ENCODE results near the gene F11R. TPM values are rescaled to one million over a fixed set of nuclear protein-coding genes. Genes with fewer than 3 reads are reported as not detected.
"Not testable (repeated sequence)": the region's sequence is repeated elsewhere in the genome, so short reads cannot be mapped to it uniquely, and the experiment has no call there.

Gene F11R
- total RNA-seq, 2 experiments from 2014 or later: 16.9 to 25.2 TPM

DNA sequence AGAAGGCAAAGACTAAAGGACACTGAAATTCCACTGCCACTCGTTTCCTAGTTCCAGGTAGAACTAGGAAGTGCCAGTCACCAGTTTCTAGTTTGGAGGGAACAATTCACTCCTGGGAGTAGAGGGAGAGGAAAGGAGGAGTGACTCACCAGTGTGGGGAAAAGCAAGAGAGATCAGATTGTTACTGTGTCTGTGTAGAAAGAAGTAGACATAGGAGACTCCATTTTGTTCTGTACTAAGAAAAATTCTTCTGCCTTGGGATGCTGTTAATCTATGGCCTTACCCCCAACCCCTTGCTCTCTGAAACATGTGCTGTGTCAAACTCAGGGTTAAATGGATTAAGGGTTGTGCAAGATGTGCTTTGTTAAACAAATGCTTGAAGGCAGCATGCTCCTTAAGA, 4.3 kb downstream of the F11R start:
- CTCF ChIA-PET; ATAC-seq; H3K27me3 Mint-ChIP-seq; H3K4me3 Mint-ChIP-seq; H3K36me3 Mint-ChIP-seq (ENCODE audit: low read depth); H3K27ac Mint-ChIP-seq; intact Hi-C loops (cut with DNase I, micrococcal nuclease); DNase-seq; H3K9me3 Mint-ChIP-seq (ENCODE audit: low read depth); POLR2A ChIA-PET: not testable (repeated sequence)
- peaks cover 48% of the 10 kb centered on the region for H3K4me1 Mint-ChIP-seq

- CTCF ChIA-PET: interaction anchor here (0.6 to 1.6 kb wide), 9 partner anchors 8 to 212 kb away, joined by 3 to 9 read pairs (median 3); partner anchors contain the start of genes F11R, KLHDC9, TOMM40L and USF1
- ATAC-seq (peak; percentile 85), DNase-seq (peak; percentile 82)
- H3K36me3 Mint-ChIP-seq (ENCODE audit: low read depth): no peaks in the 10 kb centered on the region
- no peaks in the 10 kb centered on the region for H3K9me3 Mint-ChIP-seq (ENCODE audit: low read depth)
- POLR2A ChIA-PET: interaction anchor here (0.7 to 1.1 kb wide), 3 partner anchors 60 to 189 kb away, joined by 3 to 4 read pairs (median 4); partner anchors contain the start of gene UFC1
- peak overlapping the region; percentile 70 for H3K4me3 Mint-ChIP-seq
- H3K27me3 Mint-ChIP-seq: no peaks in the 10 kb centered on the region
- intact Hi-C loops (cut with DNase I, micrococcal nuclease): loop anchor here in 1 of 2 experiments (5.0 kb wide), 1 partner anchor 51 kb away; no protein-coding TSS in a partner anchor
- peak overlapping the region; percentile 91 for H3K27ac Mint-ChIP-seq
- peaks cover 31% of the 10 kb centered on the region for H3K4me1 Mint-ChIP-seq
These were observed 7.3 kb downstream of the F11R start for GRCh38 chr1:161013488-161014230.

DNA sequence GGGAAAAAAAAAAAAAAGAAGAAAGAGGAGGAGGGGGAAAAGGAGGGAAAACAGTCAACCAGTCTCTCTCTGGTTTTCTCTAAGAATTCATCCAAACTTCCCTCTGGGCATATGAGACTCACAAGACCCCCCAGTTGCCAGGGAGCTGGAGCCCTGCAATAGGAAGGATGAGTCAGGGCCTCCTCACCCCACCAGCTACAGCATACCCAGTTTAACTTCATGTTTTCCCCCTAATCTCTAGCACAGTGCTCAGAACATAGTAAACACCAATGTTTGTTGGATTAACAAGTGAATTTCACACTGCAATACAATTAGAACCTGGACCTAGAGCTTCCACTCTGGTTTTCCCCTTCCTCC, 7.8 kb downstream of the F11R start:
- ChIA-PET POLR2A (interaction anchor here (0.7 to 1.1 kb wide), 3 partner anchors 59 to 190 kb away, joined by 3 to 4 read pairs (median 4); partner anchors contain the start of gene UFC1), CTCF (interaction anchor here (0.6 to 1.6 kb wide), 9 partner anchors 8 to 213 kb away, joined by 3 to 9 read pairs (median 3); partner anchors contain the start of genes F11R, KLHDC9, TOMM40L and USF1)
- Mint-ChIP-seq H3K4me3 (peak overlapping the region; percentile 70), H3K27ac (peak overlapping the region; percentile 91), H3K4me1 (peaks cover 31% of the 10 kb centered on the region), H3K9me3 (ENCODE audit: low read depth) (no peaks in the 10 kb centered on the region), H3K36me3 (ENCODE audit: low read depth) (no peaks in the 10 kb centered on the region), H3K27me3 (no peaks in the 10 kb centered on the region)
- peak; percentile 40 for ATAC-seq
- intact Hi-C loops (cut with DNase I, micrococcal nuclease): loop anchor here in 1 of 2 experiments (5.0 kb wide), 1 partner anchor 51 kb away; no protein-coding TSS in a partner anchor
- peak; percentile 22 for DNase-seq

DNA sequence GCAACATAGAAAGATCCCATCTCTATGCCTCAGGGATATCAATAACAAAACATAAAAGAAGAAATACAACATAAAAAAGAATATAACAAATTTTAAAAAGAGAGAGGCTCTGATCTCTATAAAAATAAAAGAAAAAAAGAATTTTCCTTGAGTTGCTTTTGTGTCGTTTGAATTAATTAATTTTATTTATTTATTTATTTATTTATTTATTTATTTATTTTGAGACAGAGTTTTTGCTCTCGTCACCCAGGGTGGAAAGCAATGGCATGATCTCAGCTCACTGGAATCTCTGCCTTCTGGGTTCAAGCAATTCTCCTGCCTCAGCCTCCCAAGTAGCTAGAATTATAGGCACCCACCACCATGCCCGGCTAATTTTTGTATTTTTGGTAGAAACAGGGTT, 8.5 kb downstream of the F11R start:
- Mint-ChIP-seq H3K27me3 (no peaks in the 10 kb centered on the region), H3K9me3 (ENCODE audit: low read depth) (no peaks in the 10 kb centered on the region), H3K4me3 (no peak overlapping the region), H3K4me1 (peaks cover 28% of the 10 kb centered on the region), H3K36me3 (ENCODE audit: low read depth) (no peaks in the 10 kb centered on the region), H3K27ac (no peak overlapping the region)
- POLR2A ChIA-PET: interaction anchor here (1.1 kb wide), 1 partner anchor 58 kb away, joined by 4 read pairs; no protein-coding TSS in a partner anchor
- CTCF ChIA-PET: interaction anchor here (0.9 to 1.6 kb wide), 4 partner anchors 8 to 177 kb away, joined by 3 to 9 read pairs (median 6); partner anchors contain the start of gene F11R
- intact Hi-C loops (cut with DNase I, micrococcal nuclease): loop anchor here in 1 of 2 experiments (5.0 kb wide), 1 partner anchor 50 kb away; no protein-coding TSS in a partner anchor
- DNase-seq (no peak), ATAC-seq (no peak)

DNA sequence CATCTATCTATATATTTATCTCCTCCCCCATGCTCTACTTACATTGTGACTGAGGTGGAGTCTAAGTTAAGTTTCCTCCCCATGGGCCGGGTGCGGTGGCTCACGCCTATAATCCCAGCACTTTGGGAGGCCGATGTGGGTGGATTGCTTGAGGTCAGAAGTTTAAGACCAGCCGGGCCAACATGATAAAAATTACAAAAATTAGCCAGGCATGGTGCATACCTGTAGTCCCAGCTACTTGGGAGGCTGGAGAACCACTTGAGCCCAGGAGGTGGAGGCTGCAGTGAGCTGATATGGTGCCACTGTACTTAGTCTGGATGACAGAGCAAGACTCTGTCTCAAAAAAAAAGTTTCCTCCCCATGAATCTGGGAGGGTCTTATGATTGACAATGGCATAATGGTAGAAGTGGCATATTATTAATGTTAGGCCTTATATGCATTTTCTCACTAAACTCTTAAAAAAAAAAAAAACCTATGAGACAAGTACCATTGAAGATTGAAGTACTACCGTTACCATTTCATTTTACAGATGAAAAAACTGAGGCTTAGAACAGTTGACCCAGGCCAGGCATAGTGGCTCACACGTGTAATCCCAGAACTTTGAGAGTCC, 11.2 kb downstream of the F11R start:
- no peak for DNase-seq
- intact Hi-C loops (cut with DNase I, micrococcal nuclease): loop anchor here in 1 of 2 experiments (5.0 kb wide), 1 partner anchor 47 kb away; no protein-coding TSS in a partner anchor
- Mint-ChIP-seq H3K27me3 (no peaks in the 10 kb centered on the region), H3K9me3 (ENCODE audit: low read depth) (no peaks in the 10 kb centered on the region), H3K27ac (peak overlapping the region; percentile 28), H3K36me3 (ENCODE audit: low read depth) (no peaks in the 10 kb centered on the region), H3K4me1 (peaks cover 26% of the 10 kb centered on the region), H3K4me3 (no peak overlapping the region)
- CTCF ChIA-PET: interaction anchor here (0.6 to 1.4 kb wide), 4 partner anchors 15 to 347 kb away, joined by 3 to 4 read pairs (median 3); no protein-coding TSS in a partner anchor
- POLR2A ChIA-PET: no interaction called here
- ATAC-seq: no peak

GRCh38 chr1:161008869-161009510, 12.0 kb downstream of the F11R start:
- Mint-ChIP-seq H3K27me3 (no peaks in the 10 kb centered on the region), H3K27ac (peak overlapping the region; percentile 20), H3K4me3 (no peak overlapping the region), H3K9me3 (ENCODE audit: low read depth) (no peaks in the 10 kb centered on the region), H3K4me1 (peaks cover 23% of the 10 kb centered on the region), H3K36me3 (ENCODE audit: low read depth) (no peaks in the 10 kb centered on the region)
- intact Hi-C loops (cut with DNase I, micrococcal nuclease): no loop called here
- no peak for DNase-seq
- ChIA-PET POLR2A (no interaction called here), CTCF (interaction anchor here (0.6 to 1.4 kb wide), 3 partner anchors 16 to 346 kb away, joined by 3 read pairs; no protein-coding TSS in a partner anchor)
- ATAC-seq: no peak

GRCh38 chr1:161007369-161007768, 13.6 kb downstream of the F11R start:
- H3K27ac Mint-ChIP-seq: no peak overlapping the region
- intact Hi-C loops (cut with DNase I, micrococcal nuclease): no loop called here
- POLR2A ChIA-PET: no interaction called here
- no peaks in the 10 kb centered on the region for H3K9me3 Mint-ChIP-seq (ENCODE audit: low read depth)
- no peaks in the 10 kb centered on the region for H3K27me3 Mint-ChIP-seq
- DNase-seq: no peak
- CTCF ChIA-PET: interaction anchor here (0.7 to 1.6 kb wide), 3 partner anchors 10 to 57 kb away, joined by 3 to 9 read pairs (median 4); partner anchors contain the start of gene F11R
- H3K36me3 Mint-ChIP-seq (ENCODE audit: low read depth): no peaks in the 10 kb centered on the region
- ATAC-seq: no peak
- H3K4me1 Mint-ChIP-seq: peaks cover 9% of the 10 kb centered on the region
- H3K4me3 Mint-ChIP-seq: no peak overlapping the region

DNA sequence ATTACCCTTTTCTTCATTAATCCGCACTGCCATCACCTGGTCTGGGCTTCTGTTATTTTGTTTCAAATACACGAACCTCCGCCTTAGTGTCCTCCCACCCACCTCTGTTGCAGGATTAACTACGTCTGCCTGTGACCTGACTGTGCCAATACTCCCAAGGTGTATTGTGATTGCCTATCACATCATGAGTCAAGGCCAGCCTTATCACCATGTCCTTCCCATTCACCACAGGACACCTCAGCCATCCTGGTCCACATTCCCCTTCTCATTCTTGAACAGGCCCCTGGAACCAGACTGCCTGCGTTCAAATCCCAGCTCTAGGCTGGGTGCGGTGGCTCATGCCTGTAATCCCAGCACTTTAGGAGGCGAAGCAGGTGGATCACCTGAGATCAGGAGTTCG, 14.4 kb downstream of the F11R start:
- intact Hi-C loops (cut with DNase I, micrococcal nuclease): no loop called here
- Mint-ChIP-seq H3K4me1 (peaks cover 4% of the 10 kb centered on the region), H3K4me3 (no peak overlapping the region), H3K27me3 (no peaks in the 10 kb centered on the region), H3K27ac (no peak overlapping the region), H3K36me3 (ENCODE audit: low read depth) (no peaks in the 10 kb centered on the region), H3K9me3 (ENCODE audit: low read depth) (no peaks in the 10 kb centered on the region)
- ChIA-PET POLR2A (no interaction called here), CTCF (interaction anchor here (1.0 to 1.6 kb wide), 3 partner anchors 9 to 32 kb away, joined by 3 to 9 read pairs (median 4); partner anchors contain the start of genes F11R and TSTD1)
- ATAC-seq (no peak), DNase-seq (no peak)

- H3K4me1 Mint-ChIP-seq: peaks cover 4% of the 10 kb centered on the region
- H3K36me3 Mint-ChIP-seq (ENCODE audit: low read depth): peaks cover 5% of the 10 kb centered on the region
- no peak for DNase-seq
- no peaks in the 10 kb centered on the region for H3K9me3 Mint-ChIP-seq (ENCODE audit: low read depth)
- CTCF ChIA-PET: interaction anchor here (0.6 to 1.5 kb wide), 4 partner anchors 11 to 158 kb away, joined by 3 to 5 read pairs (median 4); no protein-coding TSS in a partner anchor
- no peaks in the 10 kb centered on the region for H3K27me3 Mint-ChIP-seq
- no peak for ATAC-seq
- no peak overlapping the region for H3K4me3 Mint-ChIP-seq
- intact Hi-C loops (cut with DNase I, micrococcal nuclease): no loop called here
- POLR2A ChIA-PET: no interaction called here
- H3K27ac Mint-ChIP-seq: no peak overlapping the region
These were observed 19.4 kb downstream of the F11R start for GRCh38 chr1:161001525-161001924.

DNA sequence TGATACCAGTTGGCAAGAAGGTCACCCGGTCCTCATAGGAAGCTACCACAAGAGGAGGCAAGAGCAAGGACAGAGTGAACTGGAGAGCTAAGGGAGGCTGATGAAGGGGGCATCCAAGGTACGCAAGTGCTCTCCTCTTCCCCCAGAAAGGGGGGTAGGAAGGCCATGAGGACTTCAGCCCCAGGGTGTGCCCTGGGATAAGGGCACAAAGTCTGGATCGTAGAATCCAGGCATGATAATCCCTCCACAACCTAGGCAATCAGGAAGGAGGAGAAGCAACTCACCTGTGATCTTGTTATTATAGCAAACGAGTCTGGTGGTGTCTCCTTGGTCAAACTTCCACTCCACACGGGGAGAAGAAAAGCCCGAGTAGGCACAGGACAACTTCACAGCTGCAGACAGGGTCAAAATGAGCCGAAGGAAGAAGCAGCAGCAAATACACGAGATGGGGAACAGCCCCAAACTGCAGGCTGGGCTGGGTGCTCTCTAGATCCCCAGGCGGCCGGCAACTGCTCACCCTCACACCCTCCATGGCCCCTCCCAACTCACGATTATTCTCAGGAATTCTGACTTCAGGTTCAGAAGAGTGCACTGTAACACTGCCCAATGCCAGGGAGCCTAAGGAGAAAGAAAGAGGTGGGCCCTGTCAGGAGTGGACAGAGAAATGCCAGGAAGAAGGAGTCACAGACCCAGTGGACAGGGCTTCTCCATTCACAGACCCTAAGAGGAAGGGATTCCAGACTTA, 20.0 kb downstream of the F11R start:
- H3K27me3 Mint-ChIP-seq: no peaks in the 10 kb centered on the region
- no peak for ATAC-seq
- no peak overlapping the region for H3K4me3 Mint-ChIP-seq
- ChIA-PET POLR2A (interaction anchor here (0.7 kb wide), 1 partner anchor 28 kb away, joined by 3 read pairs; no protein-coding TSS in a partner anchor), CTCF (interaction anchor here (0.6 to 1.6 kb wide), 6 partner anchors 10 to 586 kb away, joined by 3 to 9 read pairs (median 4); no protein-coding TSS in a partner anchor)
- intact Hi-C loops (cut with DNase I, micrococcal nuclease): no loop called here
- H3K27ac Mint-ChIP-seq: no peak overlapping the region
- no peak for DNase-seq
- peaks cover 6% of the 10 kb centered on the region for H3K4me1 Mint-ChIP-seq
- peaks cover 5% of the 10 kb centered on the region for H3K36me3 Mint-ChIP-seq (ENCODE audit: low read depth)
- H3K9me3 Mint-ChIP-seq (ENCODE audit: low read depth): no peaks in the 10 kb centered on the region
